ENCODE measurements around the gene CAPN15.

Gene CAPN15

GRCh38 chr16:598823-599739 lies 71.6 kb downstream of the CAPN15 start:
- peaks cover 12% of the 10 kb centered on the region for H3K36me3 Mint-ChIP-seq (ENCODE audit: low read depth)
- peaks cover 7% of the 10 kb centered on the region for H3K4me1 Mint-ChIP-seq (ENCODE audit: low read depth)
- no peak overlapping the region for H3K27ac Mint-ChIP-seq
- no peak overlapping the region for H3K4me3 Mint-ChIP-seq
- no peaks in the 10 kb centered on the region for H3K27me3 Mint-ChIP-seq (ENCODE audit: low read depth)
- H3K9me3 Mint-ChIP-seq: no peaks in the 10 kb centered on the region

- H3K27ac Mint-ChIP-seq: no peak overlapping the region
- H3K4me1 Mint-ChIP-seq (ENCODE audit: low read depth): peaks cover 5% of the 10 kb centered on the region
- H3K27me3 Mint-ChIP-seq (ENCODE audit: low read depth): no peaks in the 10 kb centered on the region
- peaks cover 9% of the 10 kb centered on the region for H3K36me3 Mint-ChIP-seq (ENCODE audit: low read depth)
- no peaks in the 10 kb centered on the region for H3K9me3 Mint-ChIP-seq
- no peak overlapping the region for H3K4me3 Mint-ChIP-seq
Measured at GRCh38 chr16:600781-601180, 73.3 kb downstream of the CAPN15 start.

DNA sequence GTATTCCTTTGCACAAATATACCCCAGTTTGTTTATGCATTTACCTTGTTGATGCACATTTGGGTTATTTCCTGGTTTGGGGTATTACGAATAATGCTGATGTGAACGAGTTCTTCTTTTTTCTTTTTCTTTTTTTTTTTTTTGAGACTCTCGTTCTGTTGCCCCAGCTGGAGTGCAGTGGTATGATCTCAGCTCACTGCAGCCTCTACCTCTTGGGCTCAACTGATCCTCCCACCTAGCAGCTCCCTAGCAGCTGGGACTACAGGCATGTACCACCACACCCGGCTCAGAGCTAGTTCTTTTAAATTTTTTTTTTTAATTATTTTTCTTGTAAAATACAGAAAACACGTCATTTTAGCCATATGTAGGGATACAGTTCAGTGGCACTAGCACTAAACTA lies 76.4 kb downstream of the CAPN15 start:
- no peak overlapping the region for H3K4me3 Mint-ChIP-seq
- no peak overlapping the region for H3K27ac Mint-ChIP-seq
- H3K9me3 Mint-ChIP-seq: no peaks in the 10 kb centered on the region
- H3K36me3 Mint-ChIP-seq (ENCODE audit: low read depth): no peaks in the 10 kb centered on the region
- no peaks in the 10 kb centered on the region for H3K27me3 Mint-ChIP-seq (ENCODE audit: low read depth)
- H3K4me1 Mint-ChIP-seq (ENCODE audit: low read depth): peaks cover 2% of the 10 kb centered on the region

Data from T-helper 1 cell treated with Interleukin-12 subunit alpha and Interleukin-12 subunit beta and Interleukin-4 antibody, amounts not matched to agents 30 μg/mL and 1 μg/mL, for 36 hours (primary cell).